CD4-positive, CD25-positive, alpha-beta regulatory T cell (primary cell): ENCODE measurements around the gene SPATC1L. TPM values are rescaled to one million over a fixed set of nuclear protein-coding genes. Genes with fewer than 3 reads are reported as not detected.
"Not testable (repeated sequence)": the region's sequence is repeated elsewhere in the genome, so short reads cannot be mapped to it uniquely, and the experiment has no call there.

Experiments used
- ATAC-seq, 2 donors: fragments of 150-1000 bp; cut with Tn5 transposase; one replicate each; pipeline ENCODE4 v1.10.0; 2021; ENCODE audit warnings: low read depth in 2 of 2, moderate number of reproducible peaks in 2 of 2, moderate library complexity in 1 of 2
- DNase-seq, 3 donors: peaks; one replicate each; pipeline versions ENCODE4 v3.0.0 to v3.0.0-alpha.2; 2012 to 2022; ENCODE audit warnings: mixed read lengths in 1 of 3
- H3K27ac ChIP-seq: one replicate; pipeline ENCODE4 v1.7.0; 2013; ENCODE audit warnings: mild to moderate bottlenecking, low read length; ENCODE audit not compliant: insufficient read depth, poor library complexity, severe bottlenecking
- H3K27me3 ChIP-seq: one replicate; pipeline ENCODE4 v1.7.0; 2013; ENCODE audit warnings: low read length; ENCODE audit not compliant: control insufficient read depth, insufficient read depth
- H3K36me3 ChIP-seq: one replicate; pipeline ENCODE4 v1.7.0; 2013; ENCODE audit warnings: mild to moderate bottlenecking, low read length, moderate library complexity; ENCODE audit not compliant: control insufficient read depth, insufficient read depth
- H3K4me1 ChIP-seq: 2 replicates; pipeline ENCODE4 v1.7.0; 2013; ENCODE audit warnings: mild to moderate bottlenecking, low read length; ENCODE audit not compliant: insufficient read depth, control insufficient read depth, poor library complexity, severe bottlenecking
- H3K4me3 ChIP-seq: one replicate; pipeline ENCODE4 v1.7.0; 2013; ENCODE audit warnings: low read depth, mild to moderate bottlenecking, low read length, moderate library complexity
- H3K9me3 ChIP-seq, 2 experiments: 1 replicate in 1 of 2; 2 replicates in 1 of 2; pipeline ENCODE4 v1.7.0; 2013; ENCODE audit warnings: low read length in 2 of 2, mild to moderate bottlenecking in 1 of 2, moderate library complexity in 1 of 2; ENCODE audit not compliant: control insufficient read depth in 2 of 2
- H3K27ac Mint-ChIP-seq, 3 donors: one replicate each; pipeline ENCODE4 v1.8.0; 2020 to 2022; ENCODE audit warnings: mild to moderate bottlenecking in 3 of 3, mixed read lengths in 3 of 3, moderate library complexity in 2 of 3
- H3K27me3 Mint-ChIP-seq: one replicate; pipeline ENCODE4 v1.8.0; 2022; ENCODE audit warnings: mild to moderate bottlenecking, mixed read lengths
- H3K36me3 Mint-ChIP-seq: one replicate; pipeline ENCODE4 v1.8.0; 2020; ENCODE audit warnings: mixed read lengths
- H3K4me1 Mint-ChIP-seq, 4 donors: one replicate each; pipeline ENCODE4 v1.8.0; 2020 to 2022; ENCODE audit warnings: mixed read lengths in 4 of 4, mild to moderate bottlenecking in 1 of 4
- H3K4me3 Mint-ChIP-seq, 4 donors: one replicate each; pipeline ENCODE4 v1.8.0; 2020 to 2022; ENCODE audit warnings: mild to moderate bottlenecking in 4 of 4, mixed read lengths in 4 of 4, moderate library complexity in 3 of 4
- H3K9me3 Mint-ChIP-seq, 7 donors: one replicate each; pipeline ENCODE4 v1.8.0; 2020 to 2022; ENCODE audit warnings: mixed read lengths in 7 of 7, mild to moderate bottlenecking in 3 of 7, moderate library complexity in 2 of 7
- polyA plus RNA-seq, 4 donors: library from polyadenylated mRNA; unstranded; fragments of 300-500 nt; fragmentation: Illumina TruSeq; gene quantifications; one replicate each; pipeline ENCODE4 v1.2.3, GENCODE V29; 2021
- total RNA-seq: library from RNA; stranded (reverse); gene quantifications from one replicate; pipeline ENCODE4 v1.2.3, GENCODE V29; 2022

The SPATC1L gene
- total and polyA plus RNA-seq, 5 donors from 2014 or later, result 1.7 to 9.2 (median 6.0) TPM

DNA sequence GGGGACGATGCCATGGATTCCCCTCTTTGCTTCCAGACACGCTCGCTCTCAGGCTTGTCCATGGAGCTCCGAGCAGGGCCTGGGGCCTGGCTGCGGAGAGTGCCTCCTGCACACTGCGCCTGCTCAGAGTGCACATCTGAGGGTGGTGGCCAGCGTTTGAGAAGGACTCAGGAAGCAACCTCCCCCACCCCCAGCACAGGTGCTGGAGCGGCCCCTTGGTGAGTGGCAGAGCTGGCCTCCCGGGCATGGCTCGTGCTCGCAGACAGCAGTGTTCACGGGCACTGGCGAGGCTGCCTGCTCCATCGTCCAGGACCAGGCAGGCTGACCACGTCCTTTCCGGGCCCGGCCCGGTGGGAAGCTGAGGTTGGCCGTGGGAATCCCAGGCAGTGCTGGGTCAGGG lies 2.8 kb downstream of the SPATC1L start:
- DNase-seq (no peak), ATAC-seq (no peak)
- H3K36me3 Mint-ChIP-seq, result no peaks in the 10 kb centered on the region
- no peak overlapping the region for H3K27ac Mint-ChIP-seq
- H3K4me1 Mint-ChIP-seq, result peaks cover 0 to 15% (median 4%) of the 10 kb centered on the region in 4 donors
- Histone ChIP-seq H3K36me3 (no peaks in the 10 kb centered on the region), H3K4me3 (no peak overlapping the region), H3K4me1 (peaks cover 10% of the 10 kb centered on the region), H3K9me3 (no peaks in the 10 kb centered on the region), H3K27ac (no peak overlapping the region), H3K27me3 (no peaks in the 10 kb centered on the region)
- peaks cover 4% of the 10 kb centered on the region for H3K27me3 Mint-ChIP-seq
- H3K9me3 Mint-ChIP-seq, result peaks cover 0 to 6% (median 0%) of the 10 kb centered on the region in 7 donors
- H3K4me3 Mint-ChIP-seq, result peak overlapping the region in 1 of 4 donors; percentile 10

DNA sequence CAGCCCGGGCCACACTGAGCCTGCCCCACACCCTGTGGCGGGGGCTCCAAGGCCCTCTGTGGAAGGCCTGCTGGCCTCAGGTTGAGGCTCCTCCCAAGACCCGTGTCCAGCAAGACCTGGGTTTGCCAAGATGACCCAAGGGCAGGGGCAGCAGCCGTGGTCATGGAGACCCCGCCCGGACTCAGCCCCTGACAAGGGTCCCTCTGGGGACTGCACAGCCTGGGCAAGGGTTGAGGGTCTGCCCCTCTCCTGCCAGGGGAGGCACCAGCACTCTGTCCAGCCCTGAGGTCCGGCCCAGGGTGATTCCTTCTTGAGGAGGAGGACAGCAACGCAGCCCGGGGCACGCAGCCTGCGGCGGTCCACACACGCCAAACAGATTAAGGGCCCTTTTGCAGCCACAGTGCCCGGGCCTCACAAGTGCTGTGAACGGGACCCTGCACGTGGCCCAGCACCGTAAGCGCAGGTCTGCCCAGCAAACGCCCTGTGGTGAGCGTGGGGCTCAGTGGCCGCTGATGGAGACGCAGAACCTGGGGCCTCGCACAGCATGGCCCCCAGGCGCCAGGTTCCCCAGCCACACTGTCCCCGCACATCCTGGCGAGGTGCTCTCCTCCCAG lies 3.4 kb downstream of the SPATC1L start:
- peak overlapping the region in 1 of 4 donors; percentile 21 for H3K4me3 Mint-ChIP-seq
- Histone ChIP-seq H3K27me3 (no peaks in the 10 kb centered on the region), H3K4me1 (peaks cover 10% of the 10 kb centered on the region), H3K9me3 (no peaks in the 10 kb centered on the region), H3K27ac (no peak overlapping the region), H3K4me3 (no peak overlapping the region), H3K36me3 (no peaks in the 10 kb centered on the region)
- H3K4me1 Mint-ChIP-seq, result peaks cover 0 to 15% (median 6%) of the 10 kb centered on the region in 4 donors
- H3K27me3 Mint-ChIP-seq, result peaks cover 4% of the 10 kb centered on the region
- H3K36me3 Mint-ChIP-seq, result no peaks in the 10 kb centered on the region
- DNase-seq, result no peak
- ATAC-seq, result no peak
- no peak overlapping the region for H3K27ac Mint-ChIP-seq
- H3K9me3 Mint-ChIP-seq, result peaks cover 0 to 9% (median 2%) of the 10 kb centered on the region in 7 donors

DNA sequence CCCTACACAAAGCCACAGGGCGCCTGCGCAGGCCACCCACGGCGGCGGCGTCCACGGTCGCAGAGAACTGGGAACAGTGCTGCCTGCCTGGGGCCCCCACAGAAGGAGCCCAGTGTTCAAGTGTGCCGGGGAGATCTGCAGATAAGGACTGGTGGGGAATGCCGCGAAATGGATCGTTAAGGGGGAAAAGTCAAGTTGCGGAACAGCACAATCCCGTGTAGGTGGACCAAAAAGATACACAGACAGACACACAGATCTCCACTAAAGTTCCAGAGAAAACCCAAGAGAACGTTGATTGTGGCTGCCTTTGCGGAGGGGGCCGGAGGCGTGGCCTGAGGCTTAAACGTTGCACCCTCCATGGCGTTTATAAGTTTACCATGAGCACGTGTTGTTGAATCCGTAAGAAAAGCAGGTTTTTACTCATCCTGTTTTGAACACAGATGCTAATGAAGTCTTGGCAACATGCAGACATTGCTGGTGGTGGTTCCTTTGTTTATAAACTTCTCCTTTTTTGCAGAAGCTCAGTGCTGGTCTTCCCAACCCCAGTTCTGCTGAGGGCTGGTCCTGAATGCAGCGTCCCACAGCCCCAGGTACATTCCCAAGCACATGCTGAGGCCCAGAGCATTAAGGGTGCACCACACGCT lies 4.1 kb downstream of the SPATC1L start:
- Histone ChIP-seq H3K4me3 (no peak overlapping the region), H3K9me3 (peaks cover 0 to 1% of the 10 kb centered on the region in 2 experiments), H3K36me3 (no peaks in the 10 kb centered on the region), H3K4me1 (peaks cover 10% of the 10 kb centered on the region), H3K27me3 (no peaks in the 10 kb centered on the region), H3K27ac (no peak overlapping the region)
- H3K27ac Mint-ChIP-seq, result no peak overlapping the region
- H3K4me1 Mint-ChIP-seq, result peaks cover 0 to 11% (median 5%) of the 10 kb centered on the region in 4 donors
- peaks cover 0 to 13% (median 4%) of the 10 kb centered on the region in 7 donors for H3K9me3 Mint-ChIP-seq
- H3K4me3 Mint-ChIP-seq, result peak overlapping the region in 1 of 4 donors; percentile 9
- peaks cover 1% of the 10 kb centered on the region for H3K36me3 Mint-ChIP-seq
- DNase-seq (no peak), ATAC-seq (no peak)
- H3K27me3 Mint-ChIP-seq, result peaks cover 4% of the 10 kb centered on the region

DNA sequence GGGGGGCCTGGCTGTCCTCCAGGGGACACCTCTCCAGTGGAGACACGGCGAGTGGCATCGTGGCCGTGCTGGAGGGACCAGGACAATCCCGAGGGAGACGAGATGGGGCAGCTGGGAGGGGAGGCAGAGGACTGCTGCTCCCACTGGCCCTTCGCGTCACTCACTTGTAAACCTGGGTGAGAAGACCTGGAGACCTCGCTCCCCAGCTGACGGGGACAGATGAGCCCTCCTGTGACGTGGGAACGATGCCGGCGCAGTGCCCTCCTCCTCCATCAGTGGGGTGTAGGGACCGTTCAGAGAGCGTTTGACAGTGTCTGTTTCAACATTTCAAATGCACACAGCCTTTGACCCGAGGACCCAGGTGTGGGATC lies 4.6 kb downstream of the SPATC1L start:
- no peaks in the 10 kb centered on the region for H3K36me3 ChIP-seq
- no peak overlapping the region for H3K4me3 ChIP-seq
- Mint-ChIP-seq H3K27ac (no peak overlapping the region), H3K4me3 (peak overlapping the region in 2 of 4 donors; percentile 9 to 38), H3K4me1 (peaks cover 0 to 7% (median 3%) of the 10 kb centered on the region in 4 donors), H3K36me3 (peaks cover 6% of the 10 kb centered on the region), H3K27me3 (peaks cover 9% of the 10 kb centered on the region), H3K9me3 (peaks cover 0 to 18% (median 5%) of the 10 kb centered on the region in 7 donors)
- H3K4me1 ChIP-seq, result peaks cover 9% of the 10 kb centered on the region
- no peak for DNase-seq
- H3K27me3 ChIP-seq, result peaks cover 3% of the 10 kb centered on the region
- H3K9me3 ChIP-seq, result peaks cover 4 to 6% of the 10 kb centered on the region in 2 experiments
- no peak for ATAC-seq
- H3K27ac ChIP-seq, result no peak overlapping the region

DNA sequence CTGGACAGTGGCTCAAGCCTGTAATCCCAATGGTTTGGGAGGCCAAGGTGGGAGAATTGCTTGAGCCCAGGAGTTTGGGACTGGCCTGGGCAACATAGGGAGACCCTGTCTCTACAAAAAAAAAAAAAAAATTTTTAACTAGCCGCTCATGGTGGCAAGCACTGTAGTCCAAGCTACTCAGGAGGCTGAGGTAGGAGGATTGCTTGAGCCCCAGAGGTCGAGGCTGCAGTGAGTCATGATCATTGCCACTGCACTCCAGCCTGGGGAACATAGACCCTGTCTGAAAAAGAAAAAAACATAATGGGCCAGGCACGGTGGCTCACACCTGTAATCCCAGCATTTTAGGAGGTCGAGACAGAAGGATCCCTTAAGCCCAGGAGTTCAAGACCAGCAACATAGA lies 5.3 kb downstream of the SPATC1L start:
- Mint-ChIP-seq H3K9me3 (peaks cover 1 to 23% (median 5%) of the 10 kb centered on the region in 7 donors), H3K27ac (no peak overlapping the region), H3K4me3 (no peak overlapping the region), H3K36me3 (peaks cover 11% of the 10 kb centered on the region), H3K27me3 (peaks cover 9% of the 10 kb centered on the region), H3K4me1 (peaks cover 0 to 9% (median 3%) of the 10 kb centered on the region in 4 donors)
- H3K9me3 ChIP-seq, result peaks cover 7 to 10% of the 10 kb centered on the region in 2 experiments
- DNase-seq (no peak), ATAC-seq (no peak)
- H3K4me1 ChIP-seq, result peaks cover 4% of the 10 kb centered on the region
- no peak overlapping the region for H3K4me3 ChIP-seq
- H3K27me3 ChIP-seq, result peaks cover 4% of the 10 kb centered on the region
- no peaks in the 10 kb centered on the region for H3K36me3 ChIP-seq
- no peak overlapping the region for H3K27ac ChIP-seq

DNA sequence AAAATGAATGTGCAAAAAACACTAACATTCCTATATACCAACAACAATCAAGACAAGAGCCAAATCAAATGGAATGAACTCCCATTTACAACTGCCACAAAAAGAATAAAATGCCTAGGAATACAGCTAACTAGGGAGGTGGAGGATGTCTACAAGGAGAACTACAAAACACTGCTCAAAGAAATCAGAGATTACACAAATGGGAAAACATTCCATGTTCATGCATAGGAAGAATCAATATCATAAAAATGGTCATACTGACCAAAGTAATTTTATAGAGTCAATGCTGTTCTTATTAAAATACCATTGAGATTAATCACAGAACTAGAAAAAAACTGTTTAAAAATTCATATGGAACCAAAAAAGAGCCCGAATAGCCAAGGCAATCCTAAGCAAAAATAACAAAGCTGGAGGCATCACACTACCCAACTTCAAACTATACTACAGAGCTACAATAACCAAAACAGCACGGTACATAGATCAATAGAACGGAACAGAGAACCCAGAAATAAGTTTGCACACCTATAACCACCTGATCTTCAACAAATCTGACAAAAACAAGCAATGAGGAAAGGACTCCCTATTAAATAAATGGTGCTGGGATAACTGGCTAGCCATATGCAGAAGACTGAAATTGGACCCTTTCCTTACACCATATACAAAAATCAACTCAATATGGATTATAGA lies 7.7 kb downstream of the SPATC1L start:
- peaks cover 11% of the 10 kb centered on the region for H3K36me3 Mint-ChIP-seq
- peaks cover 7 to 10% of the 10 kb centered on the region in 2 experiments for H3K9me3 ChIP-seq
- H3K9me3 Mint-ChIP-seq, result peaks cover 4 to 24% (median 9%) of the 10 kb centered on the region in 7 donors
- H3K4me3 ChIP-seq, H3K27ac ChIP-seq, H3K27me3 ChIP-seq, DNase-seq, H3K4me1 ChIP-seq, H3K36me3 ChIP-seq, H3K27me3 Mint-ChIP-seq, H3K27ac Mint-ChIP-seq, H3K4me1 Mint-ChIP-seq, H3K4me3 Mint-ChIP-seq, ATAC-seq: not testable (repeated sequence)

DNA sequence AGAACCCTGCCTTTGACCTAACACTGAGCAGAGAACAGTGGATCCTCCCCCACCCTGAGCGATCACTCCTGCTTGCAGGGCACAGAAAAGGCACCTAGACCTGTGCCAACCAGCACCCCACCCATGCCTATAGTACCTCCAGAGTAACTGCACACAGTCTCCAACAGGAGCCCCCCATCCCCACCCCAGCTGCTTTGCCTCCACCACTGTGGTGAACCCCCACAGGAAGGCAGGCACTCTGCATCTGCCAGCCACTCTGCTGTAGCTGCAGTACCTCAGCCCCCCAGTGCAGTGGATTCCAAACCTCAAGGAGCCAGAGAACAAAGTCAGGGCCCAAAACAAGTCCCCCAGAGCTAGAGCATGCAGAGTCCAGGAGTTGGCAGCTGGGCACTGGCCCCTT lies 10.7 kb downstream of the SPATC1L start:
- no peaks in the 10 kb centered on the region for H3K36me3 ChIP-seq
- Mint-ChIP-seq H3K4me3 (no peak overlapping the region), H3K4me1 (peaks cover 4 to 13% (median 5%) of the 10 kb centered on the region in 4 donors), H3K27me3 (peaks cover 9% of the 10 kb centered on the region), H3K27ac (peak overlapping the region in 1 of 3 donors; percentile 85), H3K9me3 (peaks cover 4 to 24% (median 12%) of the 10 kb centered on the region in 7 donors), H3K36me3 (peaks cover 11% of the 10 kb centered on the region)
- no peak overlapping the region for H3K27ac ChIP-seq
- ATAC-seq, result no peak
- H3K4me3 ChIP-seq, result no peak overlapping the region
- no peak for DNase-seq
- H3K9me3 ChIP-seq, result peaks cover 7 to 10% of the 10 kb centered on the region in 2 experiments
- peaks cover 4% of the 10 kb centered on the region for H3K27me3 ChIP-seq
- H3K4me1 ChIP-seq, result no peaks in the 10 kb centered on the region
